Peyer's patch (tissue), 4 donors: Measurements from ENCODE around the gene TMEM256.

Experiments
- CTCF ChIP-seq, 6 experiments: fragments of 450-650 bp in 4 of 6; fragments of 200-600 bp in 2 of 6; sonication (generic) in 1 of 6; IDR thresholded peaks; one replicate each; pipeline ENCODE4 v1.5.1; 2017 to 2019; ENCODE audit warnings: antibody characterized with exemption in 6 of 6, mild to moderate bottlenecking in 3 of 6, moderate library complexity in 1 of 6
- POLR2A ChIP-seq, 2 donors: fragments of 450-650 bp; IDR thresholded peaks; one replicate each; pipeline ENCODE4 v1.5.1; 2017; ENCODE audit warnings: antibody characterized with exemption in 2 of 2, mild to moderate bottlenecking in 2 of 2, moderate library complexity in 2 of 2

GRCh38 chr17:7406235-7406825 lies 2.4 kb upstream of the TMEM256 start:
- TF ChIP-seq POLR2A (IDR thresholded peaks at IDR 0.05) (no peak), CTCF (IDR thresholded peaks at IDR 0.05) (no peak)
